HepG2 (cell line): ENCODE results near the gene E2F1. TPM values are rescaled to one million over a fixed set of nuclear protein-coding genes. Genes with fewer than 3 reads are reported as not detected.
A peak's percentile ranks its signal among the peaks of the same experiment; 100 is the strongest.

Experiments
- NR3C1 ChIP-seq: sonication (generic); formaldehyde crosslinking; IDR thresholded peaks from 2 replicates; pipeline ENCODE4 v1.4.0; 2020; ENCODE audit warnings: missing genetic modification reagents
- RORA ChIP-seq: sonication (generic); formaldehyde crosslinking; IDR thresholded peaks from 2 replicates; pipeline ENCODE4 v1.5.0; 2020; ENCODE audit warnings: mild to moderate bottlenecking, missing genetic modification reagents, moderate library complexity
- WIZ ChIP-seq: sonication (generic); formaldehyde crosslinking; IDR thresholded peaks from 2 replicates; pipeline ENCODE4 v1.5.1; 2020; ENCODE audit warnings: mild to moderate bottlenecking, missing genetic modification reagents
- ZHX2 ChIP-seq, 2 experiments: sonication (generic) in 1 of 2; formaldehyde crosslinking in 1 of 2; IDR thresholded peaks; 2 replicates each; pipeline versions ENCODE4 v1.6.1 to v1.9.0; 2014 to 2022; ENCODE audit warnings: antibody characterized with exemption in 1 of 2, borderline replicate concordance in 1 of 2, inconsistent platforms in 1 of 2, low read depth in 1 of 2, missing genetic modification reagents in 1 of 2
- ZNF530 ChIP-seq: sonication (generic); formaldehyde crosslinking; IDR thresholded peaks from 2 replicates; pipeline ENCODE4 v1.5.0; 2020; ENCODE audit warnings: low read depth, mild to moderate bottlenecking, missing genetic modification reagents
- ZSCAN20 ChIP-seq: sonication (generic); formaldehyde crosslinking; IDR thresholded peaks from 2 replicates; pipeline ENCODE4 v1.4.0; 2020; ENCODE audit warnings: missing genetic modification reagents, mild to moderate bottlenecking, borderline replicate concordance
- ZSCAN22 ChIP-seq: sonication (generic); formaldehyde crosslinking; IDR thresholded peaks from 2 replicates; pipeline ENCODE4 v1.4.0; 2020; ENCODE audit warnings: mild to moderate bottlenecking, missing genetic modification reagents
- polyA plus RNA-seq, 8 experiments: library from polyadenylated mRNA; depleted of rRNA in 3 of 8; stranded (reverse) in 7 of 8; unstranded in 1 of 8; fragments of >200 nt; fragmentation: Illumina TruSeq in 4 of 8; extraction: Trizol in 4 of 8; gene quantifications; 2 replicates each; pipeline versions ENCODE4 v1.2.1 to v1.2.3, GENCODE V29; 2011 to 2016; ENCODE audit warnings: low read depth in 4 of 8, missing spikeins in 1 of 8, mixed read lengths in 1 of 8; ENCODE audit not compliant: insufficient read depth in 1 of 8
- total RNA-seq, 5 experiments: library from RNA; depleted of rRNA; stranded (reverse); fragments of >200 nt; fragmentation: Illumina TruSeq; extraction: Trizol; gene quantifications; 2 replicates each; pipeline ENCODE4 v1.2.3, GENCODE V29; 2016; ENCODE audit warnings: low read depth in 1 of 5
- TF ChIP-seq, protein P1 (sequence below): sonication (generic); formaldehyde crosslinking; IDR thresholded peaks from 2 replicates; pipeline ENCODE4 v1.5.0; 2020; ENCODE audit warnings: mild to moderate bottlenecking, missing genetic modification reagents, borderline replicate concordance
- TF ChIP-seq, protein P2 (sequence below), 2 experiments: IDR thresholded peaks; 2 replicates each; pipeline ENCODE4 v1.6.1; 2011 to 2012; ENCODE audit warnings: low read length in 2 of 2, borderline replicate concordance in 1 of 2, low read depth in 1 of 2, mild to moderate bottlenecking in 1 of 2, moderate library complexity in 1 of 2
- TF ChIP-seq, protein P3 (sequence below): sonication (generic); formaldehyde crosslinking; IDR thresholded peaks from 2 replicates; pipeline ENCODE4 v1.5.1; 2020; ENCODE audit warnings: missing genetic modification reagents, mild to moderate bottlenecking, borderline replicate concordance

The E2F1 gene
- total and polyA plus RNA-seq, 2 of the 13 experiments (the other 11 are each of a cell fraction or from before 2014, with no cell fraction given), result 25.5 to 39.4 TPM

- TF ChIP-seq, protein P1, sequence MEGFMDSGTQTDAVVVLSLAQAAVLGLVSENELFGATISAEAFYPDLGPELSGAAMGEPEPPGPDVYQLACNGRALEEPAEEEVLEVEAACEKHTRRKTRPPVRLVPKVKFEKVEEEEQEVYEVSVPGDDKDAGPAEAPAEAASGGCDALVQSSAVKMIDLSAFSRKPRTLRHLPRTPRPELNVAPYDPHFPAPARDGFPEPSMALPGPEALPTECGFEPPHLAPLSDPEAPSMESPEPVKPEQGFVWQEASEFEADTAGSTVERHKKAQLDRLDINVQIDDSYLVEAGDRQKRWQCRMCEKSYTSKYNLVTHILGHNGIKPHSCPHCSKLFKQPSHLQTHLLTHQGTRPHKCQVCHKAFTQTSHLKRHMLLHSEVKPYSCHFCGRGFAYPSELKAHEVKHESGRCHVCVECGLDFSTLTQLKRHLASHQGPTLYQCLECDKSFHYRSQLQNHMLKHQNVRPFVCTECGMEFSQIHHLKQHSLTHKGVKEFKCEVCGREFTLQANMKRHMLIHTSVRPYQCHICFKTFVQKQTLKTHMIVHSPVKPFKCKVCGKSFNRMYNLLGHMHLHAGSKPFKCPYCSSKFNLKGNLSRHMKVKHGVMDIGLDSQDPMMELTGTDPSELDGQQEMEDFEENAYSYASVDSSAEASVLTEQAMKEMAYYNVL (CRISPR knock-in tag), result peak; percentile 4; the same call in 1 of the 2 replicates
- TF ChIP-seq NR3C1 (CRISPR knock-in tag) (no peak), ZHX2 (IDR thresholded peaks at IDR 0.05; ENCODE audit: low read depth) (no peak), ZHX2 (CRISPR knock-in tag; IDR thresholded peaks at IDR 0.05; ENCODE audit: borderline replicate concordance) (peak; percentile 82; the same call in 1 of the 2 replicates), ZSCAN20 (no peak), WIZ (CRISPR knock-in tag) (peak; percentile 42; the same call in 1 of the 2 replicates), ZSCAN22 (CRISPR knock-in tag) (no peak; the same call in 1 of the 2 replicates), ZNF530 (CRISPR knock-in tag) (no peak), RORA (CRISPR knock-in tag) (peak; percentile 55; the same call in 1 of the 2 replicates)
- TF ChIP-seq, protein P2, sequence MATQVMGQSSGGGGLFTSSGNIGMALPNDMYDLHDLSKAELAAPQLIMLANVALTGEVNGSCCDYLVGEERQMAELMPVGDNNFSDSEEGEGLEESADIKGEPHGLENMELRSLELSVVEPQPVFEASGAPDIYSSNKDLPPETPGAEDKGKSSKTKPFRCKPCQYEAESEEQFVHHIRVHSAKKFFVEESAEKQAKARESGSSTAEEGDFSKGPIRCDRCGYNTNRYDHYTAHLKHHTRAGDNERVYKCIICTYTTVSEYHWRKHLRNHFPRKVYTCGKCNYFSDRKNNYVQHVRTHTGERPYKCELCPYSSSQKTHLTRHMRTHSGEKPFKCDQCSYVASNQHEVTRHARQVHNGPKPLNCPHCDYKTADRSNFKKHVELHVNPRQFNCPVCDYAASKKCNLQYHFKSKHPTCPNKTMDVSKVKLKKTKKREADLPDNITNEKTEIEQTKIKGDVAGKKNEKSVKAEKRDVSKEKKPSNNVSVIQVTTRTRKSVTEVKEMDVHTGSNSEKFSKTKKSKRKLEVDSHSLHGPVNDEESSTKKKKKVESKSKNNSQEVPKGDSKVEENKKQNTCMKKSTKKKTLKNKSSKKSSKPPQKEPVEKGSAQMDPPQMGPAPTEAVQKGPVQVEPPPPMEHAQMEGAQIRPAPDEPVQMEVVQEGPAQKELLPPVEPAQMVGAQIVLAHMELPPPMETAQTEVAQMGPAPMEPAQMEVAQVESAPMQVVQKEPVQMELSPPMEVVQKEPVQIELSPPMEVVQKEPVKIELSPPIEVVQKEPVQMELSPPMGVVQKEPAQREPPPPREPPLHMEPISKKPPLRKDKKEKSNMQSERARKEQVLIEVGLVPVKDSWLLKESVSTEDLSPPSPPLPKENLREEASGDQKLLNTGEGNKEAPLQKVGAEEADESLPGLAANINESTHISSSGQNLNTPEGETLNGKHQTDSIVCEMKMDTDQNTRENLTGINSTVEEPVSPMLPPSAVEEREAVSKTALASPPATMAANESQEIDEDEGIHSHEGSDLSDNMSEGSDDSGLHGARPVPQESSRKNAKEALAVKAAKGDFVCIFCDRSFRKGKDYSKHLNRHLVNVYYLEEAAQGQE (IDR thresholded peaks at IDR 0.05; ENCODE audit: borderline replicate concordance in 1 of 2, low read depth in 1 of 2, low read length in 2 of 2), result peak in 1 of 2 experiments; percentile 63; a peak in 3 of 4 replicates
- TF ChIP-seq, protein P3, sequence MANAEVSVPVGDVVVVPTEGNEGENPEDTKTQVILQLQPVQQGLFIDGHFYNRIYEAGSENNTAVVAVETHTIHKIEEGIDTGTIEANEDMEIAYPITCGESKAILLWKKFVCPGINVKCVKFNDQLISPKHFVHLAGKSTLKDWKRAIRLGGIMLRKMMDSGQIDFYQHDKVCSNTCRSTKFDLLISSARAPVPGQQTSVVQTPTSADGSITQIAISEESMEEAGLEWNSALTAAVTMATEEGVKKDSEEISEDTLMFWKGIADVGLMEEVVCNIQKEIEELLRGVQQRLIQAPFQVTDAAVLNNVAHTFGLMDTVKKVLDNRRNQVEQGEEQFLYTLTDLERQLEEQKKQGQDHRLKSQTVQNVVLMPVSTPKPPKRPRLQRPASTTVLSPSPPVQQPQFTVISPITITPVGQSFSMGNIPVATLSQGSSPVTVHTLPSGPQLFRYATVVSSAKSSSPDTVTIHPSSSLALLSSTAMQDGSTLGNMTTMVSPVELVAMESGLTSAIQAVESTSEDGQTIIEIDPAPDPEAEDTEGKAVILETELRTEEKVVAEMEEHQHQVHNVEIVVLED, result peak; percentile 56
These were observed 46.2 kb upstream of the E2F1 start (continued) for GRCh38 chr20:33732166-33732970.
